BJ (cell line): ENCODE measurements around the gene SSPN. TPM values are rescaled to one million over a fixed set of nuclear protein-coding genes. Genes with fewer than 3 reads are reported as not detected.

Experiments
- CTCF ChIA-PET: fragments of 350-600 bp; formaldehyde crosslinking; extraction: SDS; loops from one replicate; lab custom pipeline; 2021; ENCODE audit warnings: antibody characterized with exemption, inconsistent platforms; lab: Yijun Ruan, JAX
- POLR2A ChIA-PET: fragments of 300-600 bp; sonication (Branson Sonifier 250); formaldehyde crosslinking; extraction: SDS; loops from one replicate; lab custom pipeline; 2021; ENCODE audit warnings: antibody characterized with exemption; lab: Charles Lee
- DNase-seq: peaks from one replicate; pipeline ENCODE4 v3.0.0-alpha.2; 2011; ENCODE audit warnings: low read depth
- H3K27me3 ChIP-seq: 2 replicates; pipeline ENCODE4 v1.6.0; 2011; ENCODE audit warnings: low read length; ENCODE audit not compliant: control insufficient read depth, insufficient read depth
- H3K36me3 ChIP-seq: 2 replicates; pipeline ENCODE4 v1.5.1; 2011; ENCODE audit warnings: low read length; ENCODE audit not compliant: control insufficient read depth, insufficient read depth
- H3K4me3 ChIP-seq: 2 replicates; pipeline ENCODE4 v1.5.1; 2011; ENCODE audit warnings: low read depth, mild to moderate bottlenecking, control low read depth, low read length
- CTCF ChIP-seq: IDR thresholded peaks from 2 replicates; pipeline ENCODE4 v1.5.1; 2011; ENCODE audit warnings: low read depth, mild to moderate bottlenecking, control low read depth, inconsistent platforms, low read length, moderate library complexity; ENCODE audit not compliant: insufficient read depth
- polyA plus RNA-seq: library from polyadenylated mRNA; depleted of rRNA; stranded (reverse); fragments of >200 nt; gene quantifications from 2 replicates; pipeline ENCODE4 v1.2.3, GENCODE V29; 2011

Gene SSPN
- polyA plus RNA-seq, 1 experiment = 37.6 TPM

DNA sequence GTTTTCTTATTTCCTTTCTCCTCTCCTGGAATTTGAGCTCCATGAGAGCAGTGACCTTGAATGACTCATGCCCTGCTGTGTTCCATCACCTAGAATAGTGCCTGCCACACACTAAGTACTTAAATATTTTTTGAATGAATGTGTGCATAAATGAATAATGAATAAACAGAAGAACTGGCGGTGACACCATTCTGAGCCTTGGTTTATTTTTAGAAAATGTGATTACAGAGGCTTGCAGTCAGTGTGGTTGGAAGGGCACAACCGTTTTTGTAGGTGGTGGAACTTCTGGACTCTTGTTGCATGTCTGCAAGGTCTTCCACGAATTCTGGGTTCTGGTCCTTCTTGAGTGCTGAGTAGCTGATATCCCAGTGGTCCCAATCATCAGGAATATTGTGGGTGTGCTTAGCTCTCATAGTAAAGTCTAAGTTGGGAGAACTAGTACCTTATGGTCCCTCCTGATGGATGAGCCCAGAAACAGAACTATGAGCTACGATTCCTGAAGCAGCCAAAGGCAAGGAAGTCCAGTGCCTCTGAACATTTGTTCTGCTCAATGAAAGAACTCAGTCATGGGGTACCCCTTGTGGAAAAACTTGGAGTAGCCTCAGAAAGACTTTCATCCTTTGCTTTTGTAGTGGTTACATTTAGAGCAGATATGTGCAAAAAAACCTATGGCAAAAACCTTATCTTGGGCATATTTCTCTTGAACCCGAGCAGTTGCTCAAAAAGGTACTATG lies 41.8 kb upstream of the SSPN start:
- no peaks in the 10 kb centered on the region for H3K27me3 ChIP-seq

DNA sequence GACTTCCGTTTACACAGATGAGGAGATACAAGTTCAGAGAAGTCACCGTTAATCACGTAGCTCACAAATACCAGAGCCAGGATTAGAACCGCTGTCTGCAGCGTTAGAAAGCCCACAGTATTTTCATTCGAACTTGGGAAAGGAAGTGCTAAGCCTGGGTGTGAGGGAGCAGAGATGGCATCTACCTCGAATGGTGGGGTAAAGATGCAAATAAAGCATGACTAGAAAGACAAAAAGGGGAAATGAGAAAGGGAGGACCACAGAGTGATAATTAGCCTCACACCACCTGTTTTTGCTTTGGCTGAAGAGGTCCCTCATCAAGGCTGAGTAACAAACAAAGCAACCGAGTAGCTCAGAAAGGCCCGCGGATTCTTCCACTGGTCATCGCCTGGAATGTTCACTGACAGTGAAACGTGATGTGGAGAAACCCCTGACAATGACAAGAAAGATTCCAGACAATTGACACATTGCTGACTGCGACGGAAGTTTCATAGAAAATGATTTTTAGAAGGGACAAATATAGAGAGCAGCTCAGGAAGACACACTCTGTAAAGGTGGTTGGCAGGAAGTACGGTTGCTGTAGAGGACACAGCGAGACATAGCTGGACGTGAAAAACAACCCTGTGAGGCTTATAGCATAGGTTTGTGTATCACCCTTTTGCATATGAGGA lies 39.0 kb upstream of the SSPN start:
- POLR2A ChIA-PET = no interaction called here
- H3K27me3 ChIP-seq = no peaks in the 10 kb centered on the region
- DNase-seq = no peak

More for the DNA sequence above, 41.8 kb upstream of the SSPN start:
- TF ChIP-seq CTCF = peak; percentile 49
- DNase-seq = peak; percentile 91
- ChIA-PET POLR2A (interaction anchor here (0.5 kb wide), 1 partner anchor 29 kb away, joined by 8 read pairs; the partner anchor contains the start of gene BHLHE41), CTCF (interaction anchor here (0.6 to 3.5 kb wide), 10 partner anchors 11 to 1657 kb away, joined by 3 to 17 read pairs (median 3); no protein-coding TSS in a partner anchor)
- H3K4me3 ChIP-seq = no peak overlapping the region
- no peaks in the 10 kb centered on the region for H3K36me3 ChIP-seq

GRCh38 chr12:26157001-26157400 lies 38.4 kb upstream of the SSPN start:
- H3K27me3 ChIP-seq = no peaks in the 10 kb centered on the region
- no peak overlapping the region for H3K4me3 ChIP-seq
- ChIA-PET POLR2A (no interaction called here), CTCF (interaction anchor here (1.1 kb wide), 2 partner anchors 9 to 34 kb away, joined by 3 read pairs; no protein-coding TSS in a partner anchor)
- TF ChIP-seq CTCF = no peak
- no peak for DNase-seq
- no peaks in the 10 kb centered on the region for H3K36me3 ChIP-seq

More for the DNA sequence above, 39.0 kb upstream of the SSPN start:
- H3K4me3 ChIP-seq = no peak overlapping the region
- TF ChIP-seq CTCF = no peak
- CTCF ChIA-PET = interaction anchor here (1.1 kb wide), 2 partner anchors 9 to 34 kb away, joined by 3 read pairs; no protein-coding TSS in a partner anchor
- no peaks in the 10 kb centered on the region for H3K36me3 ChIP-seq

DNA sequence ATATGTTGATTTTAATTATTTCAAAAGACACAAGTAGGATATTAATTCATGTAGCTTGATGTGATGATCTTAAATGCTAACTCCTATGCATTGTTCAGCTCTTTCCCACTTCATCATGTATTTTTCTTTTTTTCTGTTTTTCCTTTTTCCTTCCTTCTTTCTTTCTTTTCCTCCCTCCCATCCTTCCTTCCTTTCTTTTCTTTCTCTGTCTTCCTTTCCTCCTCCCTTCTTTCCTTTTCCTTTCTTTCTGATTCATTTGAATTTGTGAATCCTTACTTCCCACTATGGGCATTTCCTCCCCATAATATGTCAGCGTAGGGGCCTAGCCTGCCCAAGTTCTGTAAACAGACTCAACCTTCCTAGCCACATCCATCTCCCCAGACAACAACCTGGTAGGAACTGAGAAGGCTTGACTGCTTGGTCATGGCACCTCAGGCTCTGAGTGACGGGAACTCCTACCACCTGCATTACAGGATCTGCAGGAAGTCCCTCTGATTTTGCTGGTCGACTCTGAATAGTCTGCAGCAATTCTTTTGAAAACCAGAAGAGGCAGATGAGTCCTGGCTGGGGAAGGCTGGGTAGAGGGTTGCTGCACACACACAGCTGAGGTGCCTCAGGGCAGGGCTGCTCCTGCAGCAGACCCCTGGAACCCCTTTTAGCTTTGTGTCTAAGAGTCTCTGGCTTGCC lies 37.2 kb upstream of the SSPN start:
- no peak for TF ChIP-seq CTCF
- no peaks in the 10 kb centered on the region for H3K36me3 ChIP-seq
- no peak for DNase-seq
- no peak overlapping the region for H3K4me3 ChIP-seq
- CTCF ChIA-PET = no interaction called here
- no peaks in the 10 kb centered on the region for H3K27me3 ChIP-seq
- POLR2A ChIA-PET = no interaction called here

DNA sequence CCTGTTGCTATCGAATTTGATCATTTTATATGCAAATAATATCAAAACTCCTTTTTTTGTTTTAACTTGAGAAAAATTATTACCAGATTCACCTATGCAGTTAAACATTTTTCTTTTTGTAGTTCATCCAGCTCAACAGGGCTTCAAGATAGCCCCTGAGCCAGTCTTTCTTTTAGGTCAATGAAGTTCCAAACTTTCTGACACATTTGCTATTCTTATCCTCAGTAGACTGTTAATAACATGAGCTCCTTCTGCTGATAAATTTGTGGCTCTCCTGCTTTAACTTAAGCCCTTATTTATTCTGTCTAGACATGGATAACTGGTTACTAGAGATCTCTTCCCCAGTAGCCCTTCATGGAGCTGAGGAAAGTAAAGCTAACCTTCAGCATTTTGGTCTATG lies 33.2 kb upstream of the SSPN start:
- TF ChIP-seq CTCF = no peak
- no peaks in the 10 kb centered on the region for H3K36me3 ChIP-seq
- ChIA-PET CTCF (interaction anchor here (0.9 kb wide), 1 partner anchor 29 kb away, joined by 4 read pairs; no protein-coding TSS in a partner anchor), POLR2A (no interaction called here)
- no peak overlapping the region for H3K4me3 ChIP-seq
- DNase-seq = no peak
- H3K27me3 ChIP-seq = no peaks in the 10 kb centered on the region
